ENCODE results near the gene SPAG16.

SPAG16 gene

GRCh38 chr2:213237787-213238186, 46.5 kb upstream of the SPAG16 start:
- CTCF ChIA-PET: interaction anchor here (0.8 kb wide), 1 partner anchor 546 kb away, joined by 3 read pairs; no protein-coding TSS in a partner anchor
- Histone ChIP-seq H3K27ac (ENCODE audit: extremely low read depth, low read depth, low read length) (no peak overlapping the region), H3K4me1 (ENCODE audit: control insufficient read depth, insufficient read depth, low read length) (peaks cover 2% of the 10 kb centered on the region; the same call in 1 of the 2 replicates), H3K9me3 (ENCODE audit: control insufficient read depth, insufficient read depth, low read depth, low read length) (no peaks in the 10 kb centered on the region), H3K4me3 (ENCODE audit: low read depth, low read length) (no peak overlapping the region), H3K36me3 (ENCODE audit: control insufficient read depth in 2 of 2, insufficient read depth in 1 of 2, low read length in 2 of 2) (no peaks in the 10 kb centered on the region)
- POLR2A ChIA-PET: interaction anchor here (0.7 kb wide), 1 partner anchor 312 kb away, joined by 3 read pairs; no protein-coding TSS in a partner anchor
- no peak for TF ChIP-seq ZNF692 (tag by site-specific recombination; IDR thresholded peaks at IDR 0.05)
- TF ChIP-seq ZNF280C (tag by site-specific recombination; IDR thresholded peaks at IDR 0.05): no peak
- no peak for TF ChIP-seq ZNF561 (tag by site-specific recombination; IDR thresholded peaks at IDR 0.05; ENCODE audit: borderline replicate concordance)
- no peak for TF ChIP-seq SP2 (tag by site-specific recombination; IDR thresholded peaks at IDR 0.05)
- TF ChIP-seq ZNF792 (tag by site-specific recombination; IDR thresholded peaks at IDR 0.05): no peak
- no peak for TF ChIP-seq ZNF514 (tag by site-specific recombination; IDR thresholded peaks at IDR 0.05)
- no peak for TF ChIP-seq ZNF394 (tag by site-specific recombination; IDR thresholded peaks at IDR 0.05; ENCODE audit: borderline replicate concordance)
- no peak for TF ChIP-seq TCF7L2 (IDR thresholded peaks at IDR 0.05; ENCODE audit: borderline replicate concordance, low read depth, low read length)
- TF ChIP-seq ZNF658 (tag by site-specific recombination; IDR thresholded peaks at IDR 0.05): no peak
- no peak for TF ChIP-seq ZNF791 (tag by site-specific recombination; IDR thresholded peaks at IDR 0.05)
- no peak for TF ChIP-seq ZNF521 (tag by site-specific recombination; IDR thresholded peaks at IDR 0.05)
- TF ChIP-seq ZBTB6 (tag by site-specific recombination; IDR thresholded peaks at IDR 0.05): no peak
- TF ChIP-seq WT1 (tag by site-specific recombination; IDR thresholded peaks at IDR 0.05): no peak
- no peak for TF ChIP-seq EGR2 (tag by site-specific recombination; IDR thresholded peaks at IDR 0.05; ENCODE audit: low read depth)
- no peak for TF ChIP-seq ZNF560 (tag by site-specific recombination; IDR thresholded peaks at IDR 0.05; ENCODE audit: borderline replicate concordance)
- TF ChIP-seq GLIS2 (tag by site-specific recombination; IDR thresholded peaks at IDR 0.05): no peak
- no peak for TF ChIP-seq ZBTB11 (tag by site-specific recombination; conservative IDR thresholded peaks at IDR 0.05; ENCODE audit: low read depth)
